Measurements from ENCODE around the gene CDC37.
"Not testable (repeated sequence)": the region's sequence is repeated elsewhere in the genome, so short reads cannot be mapped to it uniquely, and the experiment has no call there.

CDC37 gene

GRCh38 chr19:10419646-10420443 lies 16.5 kb upstream of the CDC37 start:
- peak; percentile 60 for DNase-seq (ENCODE audit: low read depth)

DNA sequence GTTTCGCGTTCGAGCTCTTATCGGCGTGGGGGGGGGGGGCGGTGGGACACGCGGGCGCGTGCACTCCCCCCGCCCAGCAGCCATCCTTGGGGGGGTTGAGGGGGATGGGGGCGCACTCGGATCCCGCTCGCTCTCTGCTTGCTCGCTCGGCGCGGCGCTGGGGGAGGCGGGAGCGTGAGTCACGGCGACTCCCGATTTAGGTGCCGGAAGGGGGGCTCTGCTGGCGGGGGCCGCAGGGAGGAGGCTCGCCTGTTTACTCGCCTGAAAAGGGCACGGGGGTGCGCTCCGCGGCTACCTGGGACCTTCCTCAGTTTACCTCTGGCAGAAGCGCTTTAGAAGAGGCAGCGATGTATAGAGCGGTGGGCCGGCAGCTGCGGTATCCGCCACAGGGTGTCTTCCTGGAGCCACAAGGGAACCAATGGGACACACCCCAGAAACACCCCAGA lies 15.9 kb upstream of the CDC37 start:
- peak; percentile 50 for DNase-seq (ENCODE audit: low read depth)

- no peak for DNase-seq (ENCODE audit: low read depth)
Observed at GRCh38 chr19:10418485-10419199, 15.3 kb upstream of the CDC37 start.

DNA sequence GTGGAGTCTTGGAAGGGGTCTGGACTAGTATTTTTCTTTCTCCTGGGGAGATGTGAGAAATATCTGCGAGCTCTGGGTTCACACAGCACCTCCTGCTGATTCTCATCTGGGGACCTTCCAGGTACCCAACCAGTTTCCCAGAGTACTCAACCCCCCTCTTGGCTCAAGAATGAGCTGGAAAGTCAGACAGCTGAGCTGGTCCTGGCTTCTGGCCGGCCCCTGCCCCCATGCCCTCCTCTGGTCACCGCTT lies 14.8 kb upstream of the CDC37 start:
- DNase-seq (ENCODE audit: low read depth) = no peak

DNA sequence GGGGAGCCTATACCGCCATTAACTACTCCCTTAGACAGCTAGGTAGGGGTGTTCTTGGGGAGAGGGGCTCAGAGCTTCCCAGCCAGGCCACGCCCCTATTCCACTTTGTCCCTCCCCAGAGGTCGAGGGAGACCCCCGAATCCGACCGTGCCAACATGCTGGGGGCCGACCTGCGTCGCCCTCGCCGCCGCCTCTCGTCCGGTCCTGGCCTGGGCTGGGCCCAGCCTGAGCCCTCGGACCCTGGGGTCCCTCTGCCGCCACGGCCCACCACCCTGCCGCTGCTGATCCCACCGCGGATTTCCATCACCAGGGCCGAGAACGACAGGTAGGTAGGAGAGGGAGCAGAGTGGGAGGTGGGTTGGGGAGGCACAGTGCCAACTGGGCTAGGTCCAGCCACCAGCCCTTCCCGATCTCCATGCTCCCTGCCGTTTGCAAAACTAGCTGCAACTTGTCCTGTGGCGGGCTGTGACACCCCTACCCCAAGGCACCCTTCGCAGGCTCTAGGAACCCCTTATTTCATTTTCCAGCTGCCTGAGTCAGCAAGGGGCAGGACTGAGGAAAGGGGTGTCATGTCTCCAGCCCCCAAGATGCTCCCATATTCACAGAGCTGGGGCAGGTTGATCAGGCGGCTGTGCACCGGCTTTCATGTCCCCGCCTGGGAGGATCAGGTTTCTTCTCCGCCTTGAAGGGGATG lies 14.3 kb upstream of the CDC37 start:
- no peak for DNase-seq (ENCODE audit: low read depth)

GRCh38 chr19:10416380-10417257 lies 13.3 kb upstream of the CDC37 start:
- DNase-seq (ENCODE audit: low read depth) = peak; percentile 86

DNA sequence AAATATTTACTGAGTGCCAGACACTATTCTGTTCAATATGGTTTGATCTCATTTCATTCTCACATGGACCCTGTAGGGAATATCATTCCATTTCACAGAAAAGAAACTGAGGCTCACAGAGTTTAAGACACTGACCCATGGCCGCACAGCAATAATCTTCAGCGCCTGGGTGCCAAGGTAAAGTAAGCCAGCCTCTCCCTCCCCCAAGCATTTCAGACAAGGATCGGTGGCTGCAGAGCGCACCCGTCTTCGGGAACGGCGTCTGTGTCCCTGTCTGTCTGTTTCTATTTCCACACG lies 12.7 kb upstream of the CDC37 start:
- DNase-seq (ENCODE audit: low read depth) = no peak

GRCh38 chr19:10412257-10412977 lies 9.1 kb upstream of the CDC37 start:
- DNase-seq (ENCODE audit: low read depth) = no peak

- DNase-seq (ENCODE audit: low read depth) = not testable (repeated sequence)
Observed at GRCh38 chr19:10411224-10411623, 7.9 kb upstream of the CDC37 start.

DNA sequence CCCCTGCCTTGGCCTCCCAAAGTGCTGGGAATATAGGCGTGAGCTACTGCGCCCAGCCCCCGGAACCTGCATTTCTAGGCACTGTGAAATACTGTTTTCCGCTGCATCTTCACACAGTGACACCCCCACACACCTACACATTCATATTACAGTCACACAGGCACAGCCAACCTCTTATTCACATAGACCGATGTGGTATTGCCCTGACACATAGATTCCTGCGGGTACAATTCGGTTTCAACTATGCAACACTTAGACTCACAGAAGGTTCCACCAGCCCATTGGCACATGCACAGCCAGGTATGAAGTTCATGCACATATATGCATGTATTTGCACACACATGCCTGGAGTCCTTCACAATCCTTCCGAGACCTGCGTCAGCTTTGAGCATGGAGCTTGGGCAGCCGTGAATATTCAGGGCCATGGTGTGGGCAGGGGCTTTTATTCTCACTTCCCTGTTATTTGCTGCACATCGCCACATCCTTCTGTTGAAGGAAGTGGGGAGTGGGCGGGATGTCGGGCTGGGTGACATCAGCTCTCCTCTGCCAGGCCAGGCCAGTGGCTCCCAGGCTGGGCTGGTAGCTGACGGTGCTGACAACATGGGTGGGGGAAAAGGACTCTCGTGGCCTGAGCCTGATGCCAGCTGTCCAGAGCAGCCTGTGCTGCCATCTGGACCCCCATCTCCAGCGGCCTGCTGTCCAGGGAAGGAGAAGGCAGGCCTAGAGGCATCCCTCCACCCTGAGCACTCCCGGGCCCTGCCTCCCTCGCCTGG lies 5.4 kb upstream of the CDC37 start:
- DNase-seq (ENCODE audit: low read depth) = peak; percentile 55

DNA sequence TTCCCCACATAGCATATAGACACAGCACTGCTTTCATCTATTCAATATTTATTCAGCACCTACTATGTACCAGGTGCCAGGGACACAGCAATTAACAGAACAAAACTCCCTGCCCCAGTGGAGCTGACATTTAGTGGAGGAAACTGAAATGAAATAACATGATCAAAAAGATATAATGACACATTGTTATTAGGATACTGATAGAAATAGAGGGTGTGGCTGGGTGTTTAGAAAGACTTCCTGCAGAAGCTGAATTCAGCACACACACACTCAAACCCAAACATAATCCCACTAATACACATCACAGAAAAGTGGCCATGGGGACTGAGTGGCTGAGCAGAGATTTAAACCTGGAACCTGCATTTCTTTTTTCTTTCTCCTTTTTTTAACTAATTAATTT lies 3.8 kb upstream of the CDC37 start:
- DNase-seq (ENCODE audit: low read depth) = no peak

DNA sequence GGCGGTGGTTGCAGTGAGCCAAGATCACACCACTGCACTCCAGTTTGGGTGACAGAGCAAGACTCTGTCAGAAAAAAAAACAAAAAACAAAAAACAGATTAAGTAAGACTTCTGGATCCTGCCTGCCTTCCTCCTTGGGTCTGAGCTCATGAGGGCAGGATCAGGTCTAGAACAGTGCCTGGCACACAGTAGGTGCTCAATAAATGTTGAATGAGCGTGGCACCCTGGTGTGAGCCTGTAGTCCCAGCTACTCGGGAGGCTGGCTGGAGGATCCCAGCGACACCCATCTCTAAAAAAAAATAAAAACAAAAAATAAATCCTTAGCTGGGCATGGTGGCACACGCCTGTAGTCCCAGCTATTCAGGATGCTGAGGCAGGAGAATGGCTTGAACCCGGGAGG lies 2.8 kb upstream of the CDC37 start:
- DNase-seq (ENCODE audit: low read depth) = no peak

DNA sequence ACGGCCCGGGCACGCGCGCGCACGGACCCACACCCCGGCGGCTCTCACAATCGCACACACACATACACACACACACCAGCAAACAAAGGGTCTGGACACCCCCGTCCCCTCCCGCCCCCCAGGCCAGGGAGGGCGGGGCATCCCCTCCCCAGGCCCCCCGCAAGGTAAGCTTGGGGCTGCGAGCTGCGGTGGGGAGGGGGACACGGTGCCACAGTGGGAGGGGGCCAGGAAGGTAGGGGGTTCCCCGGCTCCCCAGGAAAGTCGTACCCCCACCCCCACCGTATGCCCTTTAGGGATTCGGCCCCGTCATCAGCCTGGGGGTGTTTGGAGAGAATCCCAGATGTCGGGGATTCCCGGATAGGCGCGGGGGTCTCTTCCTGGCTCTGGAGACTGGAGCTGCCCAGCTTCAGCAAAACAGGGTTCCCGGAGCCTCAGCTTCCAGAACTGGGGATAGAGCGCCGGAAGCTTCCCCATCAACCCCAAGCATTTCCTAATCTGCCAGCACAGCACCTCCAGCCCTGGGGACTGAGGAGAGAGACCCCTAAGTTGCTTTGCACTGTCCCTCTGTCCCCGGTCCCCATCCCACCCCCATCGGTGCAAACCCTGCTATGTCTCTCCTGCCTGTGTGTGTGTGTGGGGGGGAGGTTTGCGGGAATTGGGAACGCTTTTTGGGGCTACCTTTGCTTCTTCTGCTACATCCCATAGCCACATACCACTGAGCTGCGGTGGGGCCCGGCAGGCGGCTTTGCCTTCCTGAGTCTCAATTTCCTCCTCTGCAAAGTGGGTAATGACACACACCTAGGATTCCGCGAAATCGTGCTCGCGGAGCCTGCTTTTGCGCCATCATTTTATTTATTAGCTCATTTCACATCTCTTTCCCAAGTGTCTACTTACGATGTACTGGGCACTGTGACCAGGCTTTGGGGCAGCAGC lies 1.8 kb upstream of the CDC37 start:
- no peak for DNase-seq (ENCODE audit: low read depth)

DNA sequence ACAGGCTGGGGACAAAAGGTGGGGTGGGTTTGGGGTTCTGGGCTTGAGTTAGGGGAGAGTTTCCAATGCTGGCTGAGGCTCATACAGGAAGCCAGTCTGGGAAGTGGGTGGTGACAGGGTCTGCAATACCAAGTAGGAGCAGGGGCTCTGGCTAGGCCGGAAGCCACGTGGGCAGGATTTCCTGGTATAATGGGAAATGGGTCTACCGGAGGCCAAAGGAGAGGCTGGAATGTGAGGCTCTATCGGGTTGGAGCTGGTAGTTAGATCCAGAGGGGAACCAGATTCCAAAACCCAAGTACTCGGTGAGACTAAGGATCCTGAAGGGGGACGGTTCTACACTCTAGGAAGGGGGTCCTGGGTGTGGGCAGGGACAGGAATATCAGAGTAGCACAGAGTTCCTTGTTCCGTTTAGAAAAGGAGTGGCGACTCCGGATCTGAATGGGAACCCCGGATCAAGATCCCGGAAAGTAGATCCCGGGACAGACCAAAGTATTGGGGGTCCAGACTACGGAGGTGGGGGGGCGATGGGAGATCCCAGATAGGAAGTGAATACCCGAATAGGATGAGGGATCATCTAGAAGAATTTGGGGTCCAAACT lies 802 bp downstream of the CDC37 start:
- no peak for DNase-seq (ENCODE audit: low read depth)

DNA sequence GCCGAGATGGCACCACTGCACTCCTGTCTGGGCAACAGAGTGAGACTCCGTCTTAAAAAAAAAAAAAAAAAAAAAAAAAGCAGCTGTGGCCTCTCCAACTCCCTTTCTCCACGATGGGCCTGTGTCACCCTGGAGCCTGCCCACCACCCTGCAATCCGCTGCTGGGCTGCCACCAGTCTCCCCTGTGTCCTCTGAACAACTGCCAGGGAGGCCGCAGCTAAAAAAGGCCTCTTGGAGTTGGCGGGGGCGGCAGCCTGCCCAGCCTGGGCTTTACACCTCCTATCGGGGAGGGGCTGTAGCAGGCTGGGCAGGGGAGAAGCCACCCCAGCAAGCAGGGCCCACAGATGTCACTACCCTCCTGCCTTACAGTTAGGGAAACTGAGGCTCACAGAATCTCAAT lies 3.5 kb downstream of the CDC37 start:
- no peak for DNase-seq (ENCODE audit: low read depth)

- DNase-seq (ENCODE audit: low read depth) = not testable (repeated sequence)
Observed at GRCh38 chr19:10399340-10399739, 4.0 kb downstream of the CDC37 start.

DNA sequence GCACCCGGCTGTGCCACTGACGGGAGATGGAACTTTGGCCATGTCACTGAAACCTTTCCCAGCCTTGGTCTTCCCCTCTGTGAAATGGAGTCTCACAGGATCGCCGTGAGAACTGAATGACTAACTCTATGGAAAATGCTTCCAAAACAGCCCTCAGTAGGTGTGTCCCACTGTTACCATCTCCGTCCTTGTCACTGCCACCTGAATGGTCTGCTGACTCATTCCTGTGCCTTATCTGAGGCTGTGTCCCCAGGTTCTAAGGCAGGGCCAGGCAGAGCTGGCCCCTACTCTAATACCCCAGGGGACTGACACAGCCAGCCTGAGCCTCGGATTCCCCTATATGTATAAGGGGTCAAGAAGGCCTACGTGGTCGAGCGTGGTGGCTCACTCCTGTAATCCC lies 4.5 kb downstream of the CDC37 start:
- no peak for DNase-seq (ENCODE audit: low read depth)

DNA sequence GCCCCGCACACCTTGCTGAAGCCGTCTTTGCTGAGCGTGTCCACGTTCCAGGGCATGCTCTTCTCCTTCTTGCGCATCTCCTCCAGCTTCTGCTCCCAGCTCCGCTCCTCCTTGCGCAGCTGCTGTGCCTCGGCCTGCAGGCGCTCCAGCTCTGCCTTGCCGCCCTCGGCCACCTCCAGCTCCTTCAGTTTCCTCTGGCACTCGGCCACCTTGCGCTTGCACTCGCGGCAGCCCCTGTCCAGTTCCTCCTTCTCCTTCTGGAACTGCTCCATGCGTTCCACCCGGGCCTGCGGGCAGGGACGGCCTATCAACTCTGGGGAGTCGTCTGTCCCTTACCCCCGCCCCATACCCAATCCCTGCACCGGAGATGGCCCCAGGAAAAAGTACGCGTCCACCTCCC lies 7.4 kb downstream of the CDC37 start:
- DNase-seq (ENCODE audit: low read depth) = no peak

- DNase-seq (ENCODE audit: low read depth) = no peak
Observed at GRCh38 chr19:10395436-10395835, 7.9 kb downstream of the CDC37 start.

Measured in stimulated activated CD8-positive, alpha-beta memory T cell treated with anti-CD3 and anti-CD28 coated beads, Interleukin-4, amount 100 ng/mL, for 24 hours (primary cell).